Muscle of leg (tissue), 11 donors: ENCODE measurements around the gene REPS2. TPM values are rescaled to one million over a fixed set of nuclear protein-coding genes. Genes with fewer than 3 reads are reported as not detected.
A peak's percentile ranks its signal among the peaks of the same experiment; 100 is the strongest.

Source experiments
- DNase-seq: peaks from one replicate; pipeline ENCODE4 v3.0.0; 2013
- H3K27ac ChIP-seq: one replicate; pipeline ENCODE4 v1.5.1; 2013; ENCODE audit warnings: mild to moderate bottlenecking, low read length, control low read depth
- H3K27me3 ChIP-seq: one replicate; pipeline ENCODE4 v1.6.1; 2013; ENCODE audit warnings: low read length; ENCODE audit not compliant: control insufficient read depth, insufficient read depth
- H3K36me3 ChIP-seq: one replicate; pipeline ENCODE4 v1.6.1; 2013; ENCODE audit warnings: low read length; ENCODE audit not compliant: control insufficient read depth, insufficient read depth
- H3K4me1 ChIP-seq: one replicate; pipeline ENCODE4 v1.6.1; 2013; ENCODE audit warnings: low read length; ENCODE audit not compliant: control insufficient read depth, insufficient read depth
- H3K4me3 ChIP-seq: one replicate; pipeline ENCODE4 v1.5.1; 2013; ENCODE audit warnings: low read length, control low read depth
- H3K9me3 ChIP-seq: replicated peaks from 2 replicates; pipeline ENCODE4 v1.6.1; 2013; ENCODE audit warnings: low read depth, low read length; ENCODE audit not compliant: control insufficient read depth
- whole genome bisulfite sequencing: methylation state at CpG from one replicate; pipeline ENCODE4 v1.1.5; 2013; ENCODE audit warnings: missing lambda C conversion rate; ENCODE audit not compliant: insufficient coverage; 5-methylcytosine and 5-hydroxymethylcytosine counted together
- polyA plus RNA-seq, 8 donors: library from polyadenylated mRNA; unstranded; fragments of 120-200 nt; gene quantifications; one replicate each; pipeline versions ENCODE4 v1.2.1 to v1.2.3, GENCODE V29; 2013; ENCODE audit warnings: inconsistent platforms in 1 of 8, low replicate concordance in 1 of 8; ENCODE audit not compliant: insufficient read length in 8 of 8, insufficient read depth in 1 of 8
- total RNA-seq: library from RNA; stranded (reverse); fragments of 120-200 nt; gene quantifications from one replicate; pipeline ENCODE4 v1.2.4, GENCODE V29; 2013

The REPS2 gene
- total and polyA plus RNA-seq, 9 donors: 6.5 to 10.7 (median 8.5) TPM

- H3K4me1 ChIP-seq: peaks cover 2% of the 10 kb centered on the region
- H3K36me3 ChIP-seq: no peaks in the 10 kb centered on the region
- H3K4me3 ChIP-seq: no peak overlapping the region
- H3K9me3 ChIP-seq: no peaks in the 10 kb centered on the region
- DNase-seq: no peak
- peaks cover 30% of the 10 kb centered on the region for H3K27me3 ChIP-seq
- WGBS: no CpG with 5 or more reads among the region's 4 CpGs
- H3K27ac ChIP-seq: no peak overlapping the region
Observed at GRCh38 chrX:16993791-16994318, 47.4 kb downstream of the REPS2 start.

DNA sequence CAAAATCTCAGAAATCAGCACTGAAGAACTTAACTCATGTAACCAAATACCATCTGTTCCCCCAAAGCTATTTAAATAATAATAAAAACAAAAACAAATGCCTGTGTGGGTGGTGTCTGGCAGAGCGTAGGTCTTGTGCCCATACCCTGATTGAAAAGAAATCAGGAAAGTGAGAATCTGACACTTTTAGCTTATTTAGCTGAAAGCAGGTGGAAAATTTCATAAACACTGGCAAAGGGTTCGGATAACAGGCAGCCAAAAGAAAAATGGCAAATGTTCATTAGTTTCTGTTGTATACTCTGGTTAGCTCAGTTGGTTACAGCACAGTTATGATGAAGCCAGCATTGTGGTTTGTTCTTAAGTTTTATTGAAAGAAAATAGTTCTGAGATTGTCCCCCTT lies 48.3 kb downstream of the REPS2 start:
- no peaks in the 10 kb centered on the region for H3K36me3 ChIP-seq
- DNase-seq: no peak
- no peaks in the 10 kb centered on the region for H3K9me3 ChIP-seq
- no peak overlapping the region for H3K27ac ChIP-seq
- H3K4me3 ChIP-seq: no peak overlapping the region
- H3K4me1 ChIP-seq: peaks cover 2% of the 10 kb centered on the region
- WGBS: 50% methylated on average over 1 of the region's 2 CpGs
- H3K27me3 ChIP-seq: peaks cover 30% of the 10 kb centered on the region

DNA sequence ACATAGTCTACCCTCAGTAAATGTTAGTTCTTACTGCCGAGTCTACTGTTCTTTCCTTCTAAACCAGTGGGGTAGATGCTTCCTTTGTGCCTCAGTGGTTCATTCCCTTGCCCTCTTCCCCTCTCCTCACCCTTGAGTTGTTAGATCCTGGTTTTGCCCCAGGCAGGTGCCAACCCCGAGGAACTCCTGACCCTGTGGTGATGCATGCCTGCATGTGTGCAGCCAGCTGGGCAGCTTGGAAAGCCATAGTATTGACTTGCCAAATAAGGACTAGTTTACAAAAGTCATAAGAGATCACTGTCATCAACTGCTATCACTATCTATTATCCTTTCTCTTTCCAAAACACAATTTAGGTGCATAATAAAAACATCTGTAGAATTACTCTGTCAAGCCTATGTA lies 50.9 kb downstream of the REPS2 start:
- no peak for DNase-seq
- Histone ChIP-seq H3K9me3 (no peaks in the 10 kb centered on the region), H3K4me3 (no peak overlapping the region), H3K36me3 (no peaks in the 10 kb centered on the region), H3K4me1 (peaks cover 2% of the 10 kb centered on the region), H3K27me3 (peaks cover 28% of the 10 kb centered on the region), H3K27ac (no peak overlapping the region)
- WGBS: 71% methylated on average over 1 of the region's 2 CpGs

GRCh38 chrX:16999275-16999674 lies 52.8 kb downstream of the REPS2 start:
- Histone ChIP-seq H3K36me3 (no peaks in the 10 kb centered on the region), H3K4me1 (no peaks in the 10 kb centered on the region)
- DNase-seq: no peak

DNA sequence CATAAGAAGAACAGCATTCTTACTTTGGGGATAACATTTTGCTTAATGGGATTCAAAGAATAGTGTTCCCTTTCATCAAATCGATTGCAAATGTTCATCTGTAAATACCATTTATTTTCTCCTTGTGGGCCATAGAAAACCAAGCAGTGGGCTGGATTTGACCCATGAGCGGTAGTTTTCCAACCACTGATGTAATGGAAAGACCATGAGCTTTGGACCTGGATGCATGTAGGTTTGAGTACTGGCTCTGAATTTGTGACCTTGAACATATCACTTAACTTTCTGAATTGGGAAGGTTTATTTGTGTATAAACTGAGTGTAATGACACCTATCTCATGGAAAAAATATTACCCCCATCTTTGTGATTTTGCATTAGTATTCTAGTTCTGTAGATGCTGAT lies 54.3 kb downstream of the REPS2 start:
- Histone ChIP-seq H3K36me3 (no peaks in the 10 kb centered on the region), H3K4me3 (no peak overlapping the region), H3K4me1 (no peaks in the 10 kb centered on the region), H3K9me3 (no peaks in the 10 kb centered on the region), H3K27ac (no peak overlapping the region), H3K27me3 (peaks cover 29% of the 10 kb centered on the region)
- no CpG with 5 or more reads among the region's 2 CpGs for WGBS
- no peak for DNase-seq

More at GRCh38 chrX:16999275-16999674, 52.8 kb downstream of the REPS2 start:
- Histone ChIP-seq H3K27me3 (peaks cover 32% of the 10 kb centered on the region), H3K4me3 (no peak overlapping the region), H3K27ac (no peak overlapping the region), H3K9me3 (no peaks in the 10 kb centered on the region)

DNA sequence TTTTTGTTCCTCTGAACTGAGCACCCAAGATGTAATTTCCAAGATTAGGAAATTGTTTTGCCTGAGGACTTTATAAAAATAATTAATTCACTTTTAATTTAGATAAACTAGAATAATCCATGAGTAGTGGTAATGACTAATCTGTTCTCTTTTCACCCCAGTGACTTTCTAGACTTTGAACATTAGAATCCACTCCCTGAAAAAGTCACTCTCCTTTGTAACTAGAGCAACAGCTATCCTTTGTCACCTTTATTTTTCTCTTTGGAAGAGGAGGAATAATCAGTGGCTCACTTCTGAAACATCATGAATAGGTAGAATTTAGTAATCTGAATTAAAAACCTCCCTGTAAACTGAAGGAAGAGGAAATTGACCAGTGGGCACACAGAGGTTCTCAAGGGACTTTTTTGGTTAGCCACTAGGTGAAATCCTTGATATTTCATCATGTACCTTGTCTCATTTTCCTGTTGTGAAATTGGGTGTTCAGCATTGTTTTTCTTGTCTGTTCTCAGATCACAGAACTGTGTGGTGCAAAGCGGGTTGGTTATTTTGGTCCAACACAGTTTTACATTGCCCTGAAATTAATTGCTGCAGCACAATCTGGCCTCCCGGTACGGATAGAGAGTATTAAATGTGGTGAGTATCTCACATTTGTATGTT lies 59.4 kb downstream of the REPS2 start:
- WGBS: 73% methylated on average over 3 of the region's 3 CpGs
- Histone ChIP-seq H3K27ac (no peak overlapping the region), H3K9me3 (no peaks in the 10 kb centered on the region), H3K4me3 (no peak overlapping the region), H3K36me3 (no peaks in the 10 kb centered on the region), H3K27me3 (peaks cover 36% of the 10 kb centered on the region), H3K4me1 (no peaks in the 10 kb centered on the region)
- no peak for DNase-seq

- 48% methylated on average over 4 of the region's 8 CpGs for WGBS
Observed at GRCh38 chrX:17007134-17007768, 60.8 kb downstream of the REPS2 start.

GRCh38 chrX:17009856-17010625 lies 63.6 kb downstream of the REPS2 start:
- WGBS: no CpG with 5 or more reads among the region's 3 CpGs

More at GRCh38 chrX:17007134-17007768, 60.8 kb downstream of the REPS2 start:
- no peaks in the 10 kb centered on the region for H3K9me3 ChIP-seq
- no peak overlapping the region for H3K4me3 ChIP-seq
- H3K36me3 ChIP-seq: no peaks in the 10 kb centered on the region
- peaks cover 2% of the 10 kb centered on the region for H3K4me1 ChIP-seq
- peaks cover 37% of the 10 kb centered on the region for H3K27me3 ChIP-seq
- peak; percentile 41 for DNase-seq
- H3K27ac ChIP-seq: no peak overlapping the region

DNA sequence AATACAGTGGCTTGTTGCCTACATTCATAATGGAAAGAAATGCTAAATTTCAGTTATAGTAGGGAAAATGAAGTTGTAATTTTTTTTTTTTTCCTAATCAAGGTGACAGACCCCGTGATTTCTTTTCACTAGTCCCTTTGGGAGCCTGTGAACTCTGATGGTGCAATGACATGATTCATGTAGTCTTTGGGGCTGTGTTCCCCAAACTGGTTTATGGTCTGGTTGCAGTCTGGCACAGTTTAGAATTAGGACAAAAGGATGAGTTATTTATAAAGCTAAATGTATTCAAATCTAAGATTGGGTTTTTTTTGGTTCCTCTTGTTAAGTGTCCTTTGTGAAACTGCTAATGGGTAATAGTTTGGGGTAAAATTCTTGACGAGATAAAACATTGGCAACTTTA lies 66.0 kb downstream of the REPS2 start:
- 70% methylated on average over 2 of the region's 2 CpGs for WGBS
- Histone ChIP-seq H3K4me3 (no peak overlapping the region), H3K27ac (no peak overlapping the region), H3K4me1 (peaks cover 2% of the 10 kb centered on the region), H3K36me3 (no peaks in the 10 kb centered on the region), H3K9me3 (no peaks in the 10 kb centered on the region), H3K27me3 (peaks cover 34% of the 10 kb centered on the region)
- no peak for DNase-seq

More at GRCh38 chrX:17009856-17010625, 63.6 kb downstream of the REPS2 start:
- Histone ChIP-seq H3K27ac (peak overlapping the region; percentile 45), H3K36me3 (no peaks in the 10 kb centered on the region), H3K4me3 (no peak overlapping the region), H3K27me3 (peaks cover 35% of the 10 kb centered on the region), H3K9me3 (no peaks in the 10 kb centered on the region), H3K4me1 (peaks cover 2% of the 10 kb centered on the region)
- peak; percentile 31 for DNase-seq

DNA sequence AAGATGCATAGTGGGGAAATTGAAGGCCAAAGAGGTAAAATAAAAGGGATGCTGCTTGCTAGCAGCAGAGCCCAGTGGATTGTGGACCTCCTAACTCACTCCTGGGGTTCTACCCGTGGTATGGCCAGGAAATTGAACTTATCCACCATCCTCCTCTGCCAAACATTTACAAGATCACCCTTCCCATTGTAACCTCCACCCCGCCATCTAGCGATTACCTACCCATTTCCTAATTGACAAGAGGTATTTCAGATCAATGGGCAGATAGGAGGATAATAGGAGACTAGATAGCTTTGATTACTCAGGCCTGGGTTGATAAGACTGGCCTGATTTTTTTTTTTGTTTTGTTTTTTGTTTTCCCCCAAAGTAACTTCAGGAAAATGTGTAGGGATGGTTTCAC lies 67.8 kb downstream of the REPS2 start:
- Histone ChIP-seq H3K4me3 (no peak overlapping the region), H3K27me3 (peaks cover 31% of the 10 kb centered on the region)
- WGBS: 17% methylated on average over 1 of the region's 3 CpGs

More for the DNA sequence above, 67.8 kb downstream of the REPS2 start:
- Histone ChIP-seq H3K27ac (no peak overlapping the region), H3K4me1 (peaks cover 2% of the 10 kb centered on the region), H3K36me3 (no peaks in the 10 kb centered on the region), H3K9me3 (no peaks in the 10 kb centered on the region)
- no peak for DNase-seq
